HepG2 (cell line): ENCODE data around the gene TCEA3. TPM values are rescaled to one million over a fixed set of nuclear protein-coding genes. Genes with fewer than 3 reads are reported as not detected.
A peak's percentile ranks its signal among the peaks of the same experiment; 100 is the strongest.

Source experiments
- AGO2 ChIP-seq: fragments of 200-400 bp; formaldehyde crosslinking; optimal IDR thresholded peaks from 2 replicates; pipeline ENCODE3; 2017; ENCODE audit warnings: mild to moderate bottlenecking, low read depth, low read length, moderate library complexity
- ARHGAP35 ChIP-seq: sonication (generic); formaldehyde crosslinking; IDR thresholded peaks from 2 replicates; pipeline ENCODE4 v1.9.0; 2022; ENCODE audit warnings: mild to moderate bottlenecking, inconsistent platforms, moderate library complexity, missing genetic modification reagents, borderline replicate concordance
- CREBL2 ChIP-seq: sonication (generic); formaldehyde crosslinking; IDR thresholded peaks from 2 replicates; pipeline ENCODE4 v1.8.1; 2023; ENCODE audit warnings: missing genetic modification reagents, mild to moderate bottlenecking, borderline replicate concordance
- ETV6 ChIP-seq: sonication (generic); formaldehyde crosslinking; conservative IDR thresholded peaks from 2 replicates; pipeline ENCODE4 v1.4.0; 2020; ENCODE audit warnings: missing genetic modification reagents
- ISL2 ChIP-seq: sonication (generic); formaldehyde crosslinking; IDR thresholded peaks from 2 replicates; pipeline ENCODE4 v1.5.0; 2020; ENCODE audit warnings: missing genetic modification reagents
- KDM1A ChIP-seq: IDR thresholded peaks from 2 replicates; pipeline ENCODE4 v1.6.1; 2016; ENCODE audit warnings: missing compliant biosample characterization
- MAFF ChIP-seq: IDR thresholded peaks from 2 replicates; pipeline ENCODE4 v1.6.1; 2011; ENCODE audit warnings: low read depth, low read length, improper control_type of control experiment
- MAX ChIP-seq: IDR thresholded peaks from 2 replicates; pipeline ENCODE4 v1.6.1; 2012; ENCODE audit warnings: inconsistent platforms
- MXD4 ChIP-seq: IDR thresholded peaks from 2 replicates; pipeline ENCODE4 v1.6.1; 2016; ENCODE audit warnings: mild to moderate bottlenecking, missing biosample characterization, missing genetic modification reagents
- PCBP2 ChIP-seq: fragments of 200-400 bp; formaldehyde crosslinking; optimal IDR thresholded peaks from 2 replicates; pipeline ENCODE3; 2018; ENCODE audit warnings: low read length, low read depth; ENCODE audit not compliant: poor library complexity, severe bottlenecking
- PITX1 ChIP-seq: sonication (generic); formaldehyde crosslinking; IDR thresholded peaks from 2 replicates; pipeline ENCODE4 v1.5.1; 2020; ENCODE audit warnings: mild to moderate bottlenecking, missing genetic modification reagents
- PRDM4 ChIP-seq: sonication (generic); formaldehyde crosslinking; IDR thresholded peaks from 2 replicates; pipeline ENCODE4 v1.9.0; 2021; ENCODE audit warnings: missing genetic modification reagents, borderline replicate concordance
- TARDBP ChIP-seq: sonication (generic); formaldehyde crosslinking; IDR thresholded peaks from 2 replicates; pipeline ENCODE4 v1.8.0; 2022; ENCODE audit warnings: mild to moderate bottlenecking, missing genetic modification reagents
- ZBTB8A ChIP-seq: sonication (generic); formaldehyde crosslinking; IDR thresholded peaks from 2 replicates; pipeline ENCODE4 v1.4.0; 2020; ENCODE audit warnings: mild to moderate bottlenecking, low read depth, missing genetic modification reagents, borderline replicate concordance
- ZFAT ChIP-seq: sonication (generic); formaldehyde crosslinking; conservative IDR thresholded peaks from 2 replicates; pipeline ENCODE4 v1.8.1; 2023; ENCODE audit warnings: missing genetic modification reagents, inconsistent platforms
- ZHX1 ChIP-seq: sonication (generic); formaldehyde crosslinking; IDR thresholded peaks from 2 replicates; pipeline ENCODE4 v1.8.1; 2022; ENCODE audit warnings: low read depth, mild to moderate bottlenecking, missing genetic modification reagents
- ZNF124 ChIP-seq: sonication (generic); formaldehyde crosslinking; IDR thresholded peaks from 2 replicates; pipeline ENCODE4 v1.4.0; 2020; ENCODE audit warnings: missing genetic modification reagents
- ZNF138 ChIP-seq: sonication (generic); formaldehyde crosslinking; IDR thresholded peaks from 2 replicates; pipeline ENCODE4 v1.5.0; 2020; ENCODE audit warnings: mild to moderate bottlenecking, low read depth, missing genetic modification reagents
- ZNF143 ChIP-seq: sonication (generic); formaldehyde crosslinking; IDR thresholded peaks from 2 replicates; pipeline ENCODE4 v1.4.0; 2020; ENCODE audit warnings: missing genetic modification reagents
- ZNF224 ChIP-seq: sonication (generic); formaldehyde crosslinking; IDR thresholded peaks from 2 replicates; pipeline ENCODE4 v1.5.0; 2020; ENCODE audit warnings: mild to moderate bottlenecking, missing genetic modification reagents
- ZNF510 ChIP-seq: sonication (generic); formaldehyde crosslinking; IDR thresholded peaks from 2 replicates; pipeline ENCODE4 v1.4.0; 2020; ENCODE audit warnings: low read depth, mild to moderate bottlenecking, missing genetic modification reagents
- ZNF768 ChIP-seq: sonication (generic); formaldehyde crosslinking; IDR thresholded peaks from 2 replicates; pipeline ENCODE4 v1.4.0; 2020; ENCODE audit warnings: missing genetic modification reagents
- ZXDC ChIP-seq: sonication (generic); formaldehyde crosslinking; IDR thresholded peaks from 2 replicates; pipeline ENCODE4 v1.5.0; 2020; ENCODE audit warnings: mild to moderate bottlenecking, missing genetic modification reagents
- polyA plus RNA-seq, 8 experiments: library from polyadenylated mRNA; depleted of rRNA in 3 of 8; stranded (reverse) in 7 of 8; unstranded in 1 of 8; fragments of >200 nt; fragmentation: Illumina TruSeq in 4 of 8; extraction: Trizol in 4 of 8; gene quantifications; 2 replicates each; pipeline versions ENCODE4 v1.2.1 to v1.2.3, GENCODE V29; 2011 to 2016; ENCODE audit warnings: low read depth in 4 of 8, missing spikeins in 1 of 8, mixed read lengths in 1 of 8; ENCODE audit not compliant: insufficient read depth in 1 of 8
- total RNA-seq, 5 experiments: library from RNA; depleted of rRNA; stranded (reverse); fragments of >200 nt; fragmentation: Illumina TruSeq; extraction: Trizol; gene quantifications; 2 replicates each; pipeline ENCODE4 v1.2.3, GENCODE V29; 2016; ENCODE audit warnings: low read depth in 1 of 5

TCEA3 gene
- total and polyA plus RNA-seq, 2 of the 13 experiments (the other 11 are each of a cell fraction or from before 2014, with no cell fraction given), result 55.5 to 84.6 TPM

- no peak for TF ChIP-seq CREBL2 (CRISPR knock-in tag)
- TF ChIP-seq MAX, result 0 out of 2 replicates have a peak, but pooled peaks have one; percentile 21
- TF ChIP-seq ETV6 (CRISPR knock-in tag), result no peak
- TF ChIP-seq ZNF224 (CRISPR knock-in tag), result no peak
- TF ChIP-seq MXD4, result no peak
- no peak for TF ChIP-seq ZFAT (CRISPR knock-in tag)
- TF ChIP-seq TARDBP (CRISPR knock-in tag), result 0 out of 2 replicates have a peak, but pooled peaks have one; percentile 43
- no peak for TF ChIP-seq ZNF510 (CRISPR knock-in tag)
- TF ChIP-seq AGO2, result no peak
- no peak for TF ChIP-seq PRDM4 (CRISPR knock-in tag)
- TF ChIP-seq ARHGAP35 (CRISPR knock-in tag), result no peak
- TF ChIP-seq ZNF768 (CRISPR knock-in tag), result peak; percentile 93; the same call in 1 of the 2 replicates
- TF ChIP-seq ZXDC (CRISPR knock-in tag), result no peak
- TF ChIP-seq KDM1A (CRISPR knock-in tag), result peak; percentile 38; the same call in 1 of the 2 replicates
- TF ChIP-seq ZNF143, result no peak
- no peak for TF ChIP-seq PCBP2
- TF ChIP-seq ISL2 (CRISPR knock-in tag), result no peak
- no peak for TF ChIP-seq ZHX1 (CRISPR knock-in tag)
- no peak for TF ChIP-seq ZNF138 (CRISPR knock-in tag)
- no peak for TF ChIP-seq MAFF
- no peak for TF ChIP-seq ZBTB8A
- 0 out of 2 replicates have a peak, but pooled peaks have one; percentile 32 for TF ChIP-seq PITX1 (CRISPR knock-in tag)
- no peak for TF ChIP-seq ZNF124 (CRISPR knock-in tag)
Observed at GRCh38 chr1:23472351-23473036, 47.9 kb upstream of the TCEA3 start (continued).
